NOMO-1 treated with dmso at 0.1 percent for 144 hours (cell line): ENCODE data around the gene HIVEP2.

ENCODE experiments used
- DNase-seq: peaks from one replicate; lab custom pipeline; 2025; ENCODE audit not compliant: unreplicated experiment; lab: John Stamatoyannopoulos, UW

HIVEP2 gene

DNA sequence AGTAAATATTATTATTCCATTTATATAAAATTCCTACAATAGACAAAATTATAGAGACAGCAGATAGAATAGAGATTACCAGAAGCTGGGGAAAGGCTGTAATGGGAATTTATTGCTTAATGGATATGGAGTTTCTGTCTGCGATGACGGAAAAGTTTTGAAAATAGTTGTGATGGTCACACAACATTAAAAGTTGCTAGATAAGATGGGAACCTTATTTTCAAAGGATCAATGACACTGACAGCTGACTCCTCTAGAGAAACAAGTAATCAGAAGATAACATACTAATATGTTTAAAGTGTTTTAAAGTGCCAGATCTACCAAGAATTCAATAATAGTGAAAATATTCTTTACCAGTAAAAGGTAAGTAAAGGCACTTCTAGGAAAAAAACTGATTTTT lies 236.3 kb downstream of the HIVEP2 start:
- DNase-seq, result no peak

GRCh38 chr6:142707255-142707654 lies 237.7 kb downstream of the HIVEP2 start:
- DNase-seq, result no peak

DNA sequence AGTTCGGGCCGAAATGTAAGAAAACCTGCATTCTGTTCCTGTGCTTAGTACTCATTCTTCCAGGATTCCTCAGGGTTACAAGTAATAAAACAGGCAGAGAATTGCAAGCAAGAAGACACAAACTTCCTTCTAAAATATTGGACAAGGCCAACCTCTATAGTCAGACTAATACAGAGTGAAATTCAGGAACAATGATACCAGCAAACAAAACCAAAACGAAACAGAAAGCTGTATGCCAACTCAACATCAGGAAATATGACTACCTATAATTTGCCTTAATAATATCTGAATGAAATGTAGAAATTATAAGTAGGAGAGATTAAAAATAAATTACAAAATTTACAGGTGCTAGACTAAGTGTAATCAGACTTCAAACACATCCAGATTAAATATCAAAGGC lies 238.8 kb downstream of the HIVEP2 start:
- DNase-seq, result no peak

DNA sequence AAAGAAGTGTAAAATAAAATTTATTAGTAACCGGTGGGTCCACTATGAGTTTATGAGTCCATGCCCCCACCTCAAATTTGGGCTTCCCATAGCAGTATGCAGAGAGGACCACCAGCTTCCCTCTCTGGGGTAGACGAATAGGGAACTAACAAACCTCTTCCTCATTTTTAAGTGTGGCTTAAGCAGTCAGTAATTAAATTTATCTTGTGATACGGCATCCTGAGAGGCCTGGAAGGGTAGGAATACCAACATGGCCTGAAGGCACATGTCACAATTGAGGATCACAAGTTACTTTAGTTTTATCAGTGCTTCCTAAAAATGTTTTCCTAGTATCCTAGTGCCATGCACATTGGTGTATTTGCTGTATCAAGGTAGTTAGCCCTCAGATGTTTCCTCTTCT lies 239.9 kb downstream of the HIVEP2 start:
- peak; percentile 71 for DNase-seq

- DNase-seq, result peak; percentile 80
Measured at GRCh38 chr6:142702501-142703460, 242.2 kb downstream of the HIVEP2 start.
